SH-SY5Y (cell line): ENCODE measurements around the gene RNF111.

ENCODE experiments used
- GATA2 ChIP-seq: IDR thresholded peaks from 2 replicates; pipeline ENCODE4 v1.6.1; 2011; ENCODE audit warnings: mild to moderate bottlenecking, low read depth, low read length
- GATA3 ChIP-seq: IDR thresholded peaks from 2 replicates; pipeline ENCODE4 v1.6.1; 2011; ENCODE audit warnings: low read depth, mild to moderate bottlenecking, low read length, moderate library complexity

GRCh38 chr15:59059076-59059597 is 71.7 kb downstream of the RNF111 start:
- TF ChIP-seq GATA2 (no peak), GATA3 (no peak)
